HK-2 (cell line): ENCODE results near the gene ARMH4.

Experiments used
- DNase-seq: peaks from one replicate; pipeline ENCODE4 v3.0.0-alpha.2; 2018; ENCODE audit not compliant: unreplicated experiment

ARMH4 gene

GRCh38 chr14:57963071-57963470 lies 188.9 kb downstream of the ARMH4 start:
- DNase-seq: no peak

GRCh38 chr14:57962325-57963035 lies 189.5 kb downstream of the ARMH4 start:
- no peak for DNase-seq

- no peak for DNase-seq
Observed at GRCh38 chr14:57961786-57962060, 190.3 kb downstream of the ARMH4 start.

GRCh38 chr14:57960946-57961785 lies 190.8 kb downstream of the ARMH4 start:
- no peak for DNase-seq

GRCh38 chr14:57957441-57957840 lies 194.6 kb downstream of the ARMH4 start:
- no peak for DNase-seq
